ENCODE results near the gene GASK1A. TPM values are rescaled to one million over a fixed set of nuclear protein-coding genes. Genes with fewer than 3 reads are reported as not detected.

The GASK1A gene
- total RNA-seq, 1 experiment from 2014 or later: 5.4 TPM

- no peaks in the 10 kb centered on the region for H3K79me2 ChIP-seq (ENCODE audit: insufficient read depth, low read length)
- no peaks in the 10 kb centered on the region for H3K4me1 ChIP-seq (ENCODE audit: insufficient read depth, low read length)
- Mint-ChIP-seq H3K4me1 (no peaks in the 10 kb centered on the region), H3K4me3 (no peak overlapping the region), H3K9me3 (peaks cover 0 to 2% of the 10 kb centered on the region in 2 experiments; a peak in 2 of 5 replicates), H3K36me3 (ENCODE audit: insufficient read depth in 1 of 3, low read depth in 3 of 3) (peaks cover 0 to 2% (median 0%) of the 10 kb centered on the region in 3 experiments; a peak in 1 of 7 replicates), H3K27me3 (ENCODE audit: low read depth) (peaks cover 2% of the 10 kb centered on the region; the same call in 1 of the 2 replicates), H3K27ac (no peak overlapping the region)
- no peaks in the 10 kb centered on the region for H3K79me1 ChIP-seq (ENCODE audit: insufficient read depth, low read depth, low read length, poor library complexity, severe bottlenecking)
- H3K23me2 ChIP-seq (ENCODE audit: insufficient read length, low read depth, low read length, poor library complexity, severe bottlenecking): no peaks in the 10 kb centered on the region
- H3K4me2 ChIP-seq (ENCODE audit: insufficient read depth, insufficient read length, low read length): no peak overlapping the region
- no peak overlapping the region for H3K4ac ChIP-seq (ENCODE audit: low read depth, low read length)
- H3T11ph ChIP-seq (ENCODE audit: low read length): no peak overlapping the region
- H4K5ac ChIP-seq (ENCODE audit: insufficient read length, low read depth, low read length): no peak overlapping the region
- H3K23ac ChIP-seq (ENCODE audit: insufficient read length, low read depth, low read length): no peak overlapping the region
- no peak overlapping the region for H4K91ac ChIP-seq (ENCODE audit: insufficient read length, low read depth, low read length)
- H3K27ac ChIP-seq (ENCODE audit: insufficient read length, low read depth, low read length): no peak overlapping the region
- H3K9me3 ChIP-seq (ENCODE audit: control insufficient read depth, low read depth, low read length): no peaks in the 10 kb centered on the region
- no peak overlapping the region for H3K56ac ChIP-seq (ENCODE audit: insufficient read length, low read depth, low read length)
- H3K14ac ChIP-seq (ENCODE audit: insufficient read depth, low read length): no peak overlapping the region
- H3K27me3 ChIP-seq (ENCODE audit: insufficient read depth, low read length): no peaks in the 10 kb centered on the region
- no peak overlapping the region for H2BK15ac ChIP-seq (ENCODE audit: low read depth, low read length)
- no CpG with 5 or more reads among the region's 1 CpG for WGBS (ENCODE audit: extremely low coverage, insufficient read length, low lambda C conversion rate)
- H3K9ac ChIP-seq (ENCODE audit: extremely low read depth, insufficient read length, low read length): no peak overlapping the region
- no peak overlapping the region for H2BK120ac ChIP-seq (ENCODE audit: low read depth, low read length, poor library complexity, severe bottlenecking)
- no peak overlapping the region for H2BK20ac ChIP-seq (ENCODE audit: low read depth, low read length, poor library complexity, severe bottlenecking)
- H2AFZ ChIP-seq (ENCODE audit: low read length): no peak overlapping the region
- DNase-seq: no peak
- no peak overlapping the region for H4K8ac ChIP-seq (replicated peaks; ENCODE audit: insufficient read length, low read depth, low read length)
- H2BK12ac ChIP-seq (ENCODE audit: insufficient read length, low read depth, low read length): no peak overlapping the region
- H3K18ac ChIP-seq (ENCODE audit: insufficient read length, low read depth, low read length): no peak overlapping the region
- no peak overlapping the region for H2BK5ac ChIP-seq (ENCODE audit: insufficient read length, low read length)
- H2AK5ac ChIP-seq (ENCODE audit: insufficient read length, low read length): no peak overlapping the region
- TF ChIP-seq CTCF (conservative IDR thresholded peaks at IDR 0.05): no peak
- no peaks in the 10 kb centered on the region for H4K20me1 ChIP-seq (ENCODE audit: control insufficient read depth, insufficient read depth, insufficient read length)
Observed at GRCh38 chr3:43017004-43017403, 37.9 kb downstream of the GASK1A start.

All from H9 (cell line).